HL-60 (cell line): ENCODE measurements around the gene PACRG.
A peak's percentile ranks its signal among the peaks of the same experiment; 100 is the strongest.

Experiments used
- DNase-seq, 2 experiments: peaks; one replicate each; pipeline ENCODE4 v3.0.0-alpha.2; 2010 to 2020; ENCODE audit warnings: low read depth in 1 of 2, low spot score in 1 of 2
- H3K27ac ChIP-seq: fragments of 250-450 bp; sonication (Bioruptor Pico); replicated peaks from 2 replicates; pipeline ENCODE4 v1.5.1; 2020; ENCODE audit warnings: mild to moderate bottlenecking, moderate library complexity
- H3K27me3 ChIP-seq: fragments of 250-450 bp; sonication (Bioruptor Pico); 2 replicates; pipeline ENCODE4 v1.5.1; 2021; ENCODE audit warnings: mild to moderate bottlenecking, moderate library complexity; ENCODE audit not compliant: insufficient read depth, poor library complexity, severe bottlenecking
- H3K4me3 ChIP-seq: replicated peaks from 2 replicates; pipeline ENCODE4 v1.5.1; 2011; ENCODE audit warnings: mild to moderate bottlenecking, control low read depth, low read length; ENCODE audit not compliant: insufficient read depth
- GABPA ChIP-seq: IDR thresholded peaks from 2 replicates; pipeline ENCODE4 v1.6.1; 2012; ENCODE audit warnings: low read depth
- POLR2AphosphoS5 ChIP-seq: IDR thresholded peaks from 2 replicates; pipeline ENCODE4 v1.6.1; 2012; ENCODE audit warnings: low read depth
- SPI1 ChIP-seq: IDR thresholded peaks from 2 replicates; pipeline ENCODE4 v1.6.1; 2012; ENCODE audit warnings: low read depth, mild to moderate bottlenecking, borderline replicate concordance
- TF ChIP-seq, protein P1 (sequence below): IDR thresholded peaks from one replicate; pipeline ENCODE4 v1.5.1; 2011; ENCODE audit warnings: low read length, control low read depth, inconsistent platforms; ENCODE audit not compliant: insufficient read depth
- TF ChIP-seq, protein P2 (sequence below): IDR thresholded peaks from 2 replicates; pipeline ENCODE4 v1.6.1; 2012; ENCODE audit warnings: low read depth; ENCODE audit not compliant: insufficient replicate concordance

Gene PACRG

GRCh38 chr6:162704001-162704400, 23.8 kb upstream of the PACRG start:
- H3K27ac ChIP-seq: no peak overlapping the region
- no peak for DNase-seq
- no peak overlapping the region for H3K4me3 ChIP-seq
- no peak for TF ChIP-seq SPI1
- no peak for TF ChIP-seq GABPA
- TF ChIP-seq, protein P1, sequence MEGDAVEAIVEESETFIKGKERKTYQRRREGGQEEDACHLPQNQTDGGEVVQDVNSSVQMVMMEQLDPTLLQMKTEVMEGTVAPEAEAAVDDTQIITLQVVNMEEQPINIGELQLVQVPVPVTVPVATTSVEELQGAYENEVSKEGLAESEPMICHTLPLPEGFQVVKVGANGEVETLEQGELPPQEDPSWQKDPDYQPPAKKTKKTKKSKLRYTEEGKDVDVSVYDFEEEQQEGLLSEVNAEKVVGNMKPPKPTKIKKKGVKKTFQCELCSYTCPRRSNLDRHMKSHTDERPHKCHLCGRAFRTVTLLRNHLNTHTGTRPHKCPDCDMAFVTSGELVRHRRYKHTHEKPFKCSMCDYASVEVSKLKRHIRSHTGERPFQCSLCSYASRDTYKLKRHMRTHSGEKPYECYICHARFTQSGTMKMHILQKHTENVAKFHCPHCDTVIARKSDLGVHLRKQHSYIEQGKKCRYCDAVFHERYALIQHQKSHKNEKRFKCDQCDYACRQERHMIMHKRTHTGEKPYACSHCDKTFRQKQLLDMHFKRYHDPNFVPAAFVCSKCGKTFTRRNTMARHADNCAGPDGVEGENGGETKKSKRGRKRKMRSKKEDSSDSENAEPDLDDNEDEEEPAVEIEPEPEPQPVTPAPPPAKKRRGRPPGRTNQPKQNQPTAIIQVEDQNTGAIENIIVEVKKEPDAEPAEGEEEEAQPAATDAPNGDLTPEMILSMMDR: no peak
- TF ChIP-seq, protein P2, sequence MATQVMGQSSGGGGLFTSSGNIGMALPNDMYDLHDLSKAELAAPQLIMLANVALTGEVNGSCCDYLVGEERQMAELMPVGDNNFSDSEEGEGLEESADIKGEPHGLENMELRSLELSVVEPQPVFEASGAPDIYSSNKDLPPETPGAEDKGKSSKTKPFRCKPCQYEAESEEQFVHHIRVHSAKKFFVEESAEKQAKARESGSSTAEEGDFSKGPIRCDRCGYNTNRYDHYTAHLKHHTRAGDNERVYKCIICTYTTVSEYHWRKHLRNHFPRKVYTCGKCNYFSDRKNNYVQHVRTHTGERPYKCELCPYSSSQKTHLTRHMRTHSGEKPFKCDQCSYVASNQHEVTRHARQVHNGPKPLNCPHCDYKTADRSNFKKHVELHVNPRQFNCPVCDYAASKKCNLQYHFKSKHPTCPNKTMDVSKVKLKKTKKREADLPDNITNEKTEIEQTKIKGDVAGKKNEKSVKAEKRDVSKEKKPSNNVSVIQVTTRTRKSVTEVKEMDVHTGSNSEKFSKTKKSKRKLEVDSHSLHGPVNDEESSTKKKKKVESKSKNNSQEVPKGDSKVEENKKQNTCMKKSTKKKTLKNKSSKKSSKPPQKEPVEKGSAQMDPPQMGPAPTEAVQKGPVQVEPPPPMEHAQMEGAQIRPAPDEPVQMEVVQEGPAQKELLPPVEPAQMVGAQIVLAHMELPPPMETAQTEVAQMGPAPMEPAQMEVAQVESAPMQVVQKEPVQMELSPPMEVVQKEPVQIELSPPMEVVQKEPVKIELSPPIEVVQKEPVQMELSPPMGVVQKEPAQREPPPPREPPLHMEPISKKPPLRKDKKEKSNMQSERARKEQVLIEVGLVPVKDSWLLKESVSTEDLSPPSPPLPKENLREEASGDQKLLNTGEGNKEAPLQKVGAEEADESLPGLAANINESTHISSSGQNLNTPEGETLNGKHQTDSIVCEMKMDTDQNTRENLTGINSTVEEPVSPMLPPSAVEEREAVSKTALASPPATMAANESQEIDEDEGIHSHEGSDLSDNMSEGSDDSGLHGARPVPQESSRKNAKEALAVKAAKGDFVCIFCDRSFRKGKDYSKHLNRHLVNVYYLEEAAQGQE: no peak
- no peak for TF ChIP-seq POLR2AphosphoS5
- H3K27me3 ChIP-seq: no peaks in the 10 kb centered on the region

- H3K27ac ChIP-seq: no peak overlapping the region
- DNase-seq: no peak
- TF ChIP-seq GABPA (no peak), POLR2AphosphoS5 (no peak), SPI1 (no peak)
- TF ChIP-seq, protein P1: no peak
- TF ChIP-seq, protein P2: no peak
- H3K27me3 ChIP-seq: no peaks in the 10 kb centered on the region
- no peak overlapping the region for H3K4me3 ChIP-seq
These were observed 22.0 kb upstream of the PACRG start for GRCh38 chr6:162705736-162706135.

- peak in 1 of 2 experiments; percentile 34 for DNase-seq
- Histone ChIP-seq H3K4me3 (no peak overlapping the region), H3K27ac (0 out of 2 replicates have a peak overlapping the region, but pooled peaks have one; percentile 0), H3K27me3 (no peaks in the 10 kb centered on the region)
- TF ChIP-seq, protein P2: no peak
- peak; percentile 60; the same call in 1 of the 2 replicates for TF ChIP-seq SPI1
These were observed 21.5 kb upstream of the PACRG start for GRCh38 chr6:162706232-162706631.

DNA sequence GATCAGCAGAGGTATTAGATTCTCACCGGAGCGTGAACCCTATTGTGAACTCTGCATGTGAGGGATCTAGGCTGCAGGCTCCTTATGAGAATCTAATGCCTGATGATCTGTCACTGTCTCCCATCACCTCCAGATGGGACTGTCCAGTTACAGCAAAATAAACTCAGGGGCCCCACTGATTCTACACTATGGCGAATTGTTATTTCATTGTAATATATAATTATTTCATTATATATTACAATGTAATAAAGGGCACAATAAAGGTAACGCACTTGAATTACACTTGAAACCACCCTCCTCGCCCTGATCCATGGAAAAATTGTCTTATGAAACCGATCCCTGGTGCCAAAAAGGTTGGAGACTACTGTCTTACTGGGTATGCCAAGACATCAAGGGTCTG, 18.8 kb upstream of the PACRG start:
- H3K27me3 ChIP-seq: no peaks in the 10 kb centered on the region
- TF ChIP-seq, protein P1: no peak
- no peak for TF ChIP-seq POLR2AphosphoS5
- TF ChIP-seq GABPA: no peak
- TF ChIP-seq, protein P2: no peak
- no peak for TF ChIP-seq SPI1
- no peak overlapping the region for H3K4me3 ChIP-seq
- no peak overlapping the region for H3K27ac ChIP-seq
- DNase-seq: no peak
